SKM-1 (cell line): ENCODE results near the gene TNFSF15.

Experiments
- DNase-seq: peaks from one replicate; lab custom pipeline; 2025; ENCODE audit not compliant: unreplicated experiment; lab: John Stamatoyannopoulos, UW

Gene TNFSF15

GRCh38 chr9:114790521-114790920 is 15.3 kb downstream of the TNFSF15 start:
- DNase-seq, result no peak

- DNase-seq, result no peak
Observed at GRCh38 chr9:114789006-114789405, 16.8 kb downstream of the TNFSF15 start.

DNA sequence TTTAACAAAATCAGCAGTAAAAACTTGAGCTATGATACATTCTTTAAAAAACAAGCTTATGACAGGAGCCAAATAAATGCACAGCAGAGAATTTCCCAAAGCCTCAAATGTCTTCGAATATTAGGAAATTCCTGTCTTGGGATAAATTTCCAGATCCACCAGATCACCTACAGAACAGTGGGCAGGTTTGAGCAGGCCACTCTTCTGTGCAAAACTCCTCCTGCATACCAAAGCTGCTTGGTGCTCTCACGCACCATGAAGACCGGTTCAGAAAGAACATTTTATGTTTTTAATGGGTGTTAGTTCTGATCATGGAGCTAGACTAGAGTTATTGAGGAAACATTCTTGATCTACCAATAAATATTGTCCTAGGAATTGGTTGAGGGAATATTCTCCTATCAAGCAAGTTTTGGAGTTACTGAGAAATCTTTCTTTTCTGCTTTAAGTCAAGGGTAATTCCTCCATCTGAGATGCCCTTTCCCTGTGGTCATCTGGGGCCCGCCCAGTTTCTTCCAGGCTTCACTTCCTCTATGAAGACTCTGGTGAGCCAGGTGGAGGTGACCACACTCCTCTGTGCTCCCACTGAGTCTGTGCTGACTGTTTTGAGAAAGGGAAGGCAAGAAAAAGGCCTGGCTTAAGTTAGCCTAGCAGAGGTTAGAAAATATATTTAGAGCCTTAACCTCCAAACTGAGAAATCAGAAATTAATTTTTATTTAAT is 17.9 kb downstream of the TNFSF15 start:
- DNase-seq, result no peak

- DNase-seq, result no peak
Observed at GRCh38 chr9:114787214-114787613, 18.6 kb downstream of the TNFSF15 start.

DNA sequence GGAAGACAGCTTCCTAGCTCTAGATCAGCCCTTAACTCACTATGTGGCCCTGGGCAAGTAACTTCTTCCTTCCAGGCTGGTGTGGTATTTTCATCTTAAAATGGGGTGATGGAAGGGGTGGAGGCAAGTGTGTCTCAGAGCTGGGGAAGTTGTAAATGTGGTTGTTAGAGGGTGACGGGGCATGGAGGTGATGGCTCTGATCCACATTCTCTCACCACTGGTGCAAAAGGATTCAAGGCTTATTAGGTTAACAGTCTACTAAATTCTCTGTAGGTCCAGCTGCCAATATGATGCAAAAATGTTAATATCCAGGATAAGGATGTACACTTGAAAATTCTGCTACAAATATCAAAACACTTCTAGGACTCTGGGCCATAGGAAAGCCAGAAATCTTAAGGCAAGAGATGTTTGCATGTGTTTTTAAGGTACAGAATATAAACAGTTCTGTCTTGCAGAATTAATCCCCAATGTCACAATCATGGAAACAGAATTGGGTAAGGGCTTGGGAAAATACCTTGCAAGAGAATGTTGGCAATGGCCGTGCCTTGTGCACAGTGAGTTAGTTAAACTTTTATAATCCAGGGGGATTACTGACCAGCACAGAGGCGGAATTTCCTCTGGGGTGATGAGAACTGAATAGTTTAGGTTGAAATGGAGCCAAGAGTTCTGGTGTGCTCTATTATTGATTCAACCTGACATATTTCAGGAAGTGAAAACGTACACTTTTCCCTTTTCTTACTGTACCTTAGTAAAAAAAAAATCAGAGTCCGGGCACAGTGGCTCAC is 19.8 kb downstream of the TNFSF15 start:
- no peak for DNase-seq

DNA sequence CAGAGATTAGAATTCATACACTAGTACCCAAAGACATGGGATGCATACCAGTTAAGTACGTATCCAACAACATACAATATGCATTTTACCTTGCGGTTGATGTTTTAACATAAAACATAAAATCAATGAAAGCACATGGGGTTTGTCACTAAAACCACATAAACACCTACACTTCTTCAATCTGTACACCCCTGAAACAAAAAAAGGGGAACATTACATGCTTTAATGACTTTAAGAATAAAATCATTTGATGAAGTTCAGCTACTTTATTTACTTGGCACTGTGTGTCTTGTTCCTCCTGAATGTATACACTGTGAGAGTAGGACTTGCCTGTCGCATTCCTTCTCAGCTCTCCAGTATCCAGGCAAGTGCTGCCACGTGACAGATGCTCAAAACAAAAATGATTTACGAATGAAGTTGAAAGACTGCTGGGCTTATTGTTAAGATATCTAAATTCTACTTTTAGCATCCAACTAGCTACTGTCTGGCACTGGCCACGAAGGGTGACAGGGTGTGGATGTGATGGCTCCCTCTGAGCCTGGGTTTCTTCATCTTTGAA is 21.0 kb downstream of the TNFSF15 start:
- DNase-seq, result no peak

- DNase-seq, result no peak
Observed at GRCh38 chr9:114782586-114782985, 23.3 kb downstream of the TNFSF15 start.

DNA sequence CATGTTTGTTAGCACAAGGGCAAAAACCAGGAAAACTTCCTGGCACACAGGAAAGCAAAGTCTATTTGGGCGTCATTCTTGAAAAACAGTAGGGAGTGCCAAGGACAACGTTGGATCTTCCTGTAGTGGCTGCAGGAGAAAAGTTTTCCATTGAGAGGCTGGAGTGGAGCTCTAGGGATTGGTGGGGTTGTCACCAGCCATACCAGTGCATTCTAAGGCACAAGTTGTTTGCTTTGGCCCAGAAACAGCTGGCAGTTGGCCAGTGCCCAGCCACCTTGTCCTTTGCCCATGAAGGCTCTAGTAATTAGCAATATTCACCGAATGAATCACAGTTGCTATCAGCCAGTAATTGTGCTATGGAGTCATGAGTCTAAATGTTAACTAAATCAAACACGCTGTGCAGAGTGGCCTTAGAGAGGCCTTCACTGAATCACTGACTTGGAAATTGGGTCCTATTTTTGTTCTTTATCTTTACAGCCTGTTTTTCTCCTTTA is 26.4 kb downstream of the TNFSF15 start:
- DNase-seq, result no peak

DNA sequence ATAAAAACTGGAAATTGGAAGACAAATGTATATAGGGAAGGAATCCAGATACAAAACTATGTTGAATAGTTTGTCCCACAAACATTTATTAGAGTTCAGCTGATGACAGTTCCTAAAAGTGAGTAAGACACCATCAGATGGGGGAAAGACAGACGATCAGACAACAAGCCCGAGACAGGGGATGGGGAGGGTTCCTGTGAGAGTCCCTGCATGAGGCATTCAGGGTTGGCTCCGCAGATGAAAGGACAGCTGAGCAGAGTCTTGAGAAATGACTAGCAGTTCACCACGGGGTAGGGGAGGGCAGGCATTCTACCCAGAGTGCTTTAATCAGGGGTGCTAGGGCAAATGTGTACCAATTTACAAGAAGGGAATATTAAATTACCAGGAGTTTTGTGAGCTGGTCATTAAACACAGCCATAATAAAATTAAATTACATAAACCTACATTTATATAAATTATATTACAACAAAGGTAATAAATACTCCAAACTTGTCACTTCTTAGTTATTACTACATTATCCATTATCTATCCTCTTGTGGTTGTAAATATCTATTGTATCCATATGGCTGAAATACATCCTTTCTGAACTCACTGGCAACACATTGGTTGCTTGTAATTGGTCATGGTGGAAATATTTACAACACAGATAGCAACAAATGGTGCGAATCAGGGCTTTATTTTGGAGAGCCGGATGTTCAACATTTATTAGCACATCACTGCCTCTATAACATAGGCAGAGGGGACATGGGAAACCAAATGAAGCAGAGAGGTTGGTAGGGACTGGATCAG is 27.8 kb downstream of the TNFSF15 start:
- DNase-seq, result no peak

GRCh38 chr9:114776683-114777399 is 29.0 kb downstream of the TNFSF15 start:
- no peak for DNase-seq

DNA sequence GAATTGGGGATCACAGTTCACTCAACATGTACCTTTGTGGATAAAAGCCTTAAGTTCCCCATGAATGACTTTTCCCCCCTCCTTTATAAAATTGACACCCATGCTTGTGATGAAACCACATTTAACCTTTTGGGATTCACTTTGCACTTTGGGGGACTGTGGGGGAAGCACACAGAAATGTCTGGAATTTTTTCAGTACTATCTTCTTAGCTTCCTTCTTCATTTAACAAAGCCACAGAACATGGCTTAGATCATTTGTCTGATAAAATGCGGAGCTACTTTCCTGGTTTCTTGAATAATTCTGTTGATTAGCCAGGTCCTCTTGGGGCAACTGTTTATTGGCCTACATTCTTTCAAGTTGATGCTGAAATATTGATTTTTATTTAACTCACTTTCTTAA is 29.9 kb downstream of the TNFSF15 start:
- DNase-seq, result no peak

- no peak for DNase-seq
Observed at GRCh38 chr9:114775121-114775520, 30.7 kb downstream of the TNFSF15 start.

GRCh38 chr9:114774524-114774923 is 31.3 kb downstream of the TNFSF15 start:
- DNase-seq, result no peak

DNA sequence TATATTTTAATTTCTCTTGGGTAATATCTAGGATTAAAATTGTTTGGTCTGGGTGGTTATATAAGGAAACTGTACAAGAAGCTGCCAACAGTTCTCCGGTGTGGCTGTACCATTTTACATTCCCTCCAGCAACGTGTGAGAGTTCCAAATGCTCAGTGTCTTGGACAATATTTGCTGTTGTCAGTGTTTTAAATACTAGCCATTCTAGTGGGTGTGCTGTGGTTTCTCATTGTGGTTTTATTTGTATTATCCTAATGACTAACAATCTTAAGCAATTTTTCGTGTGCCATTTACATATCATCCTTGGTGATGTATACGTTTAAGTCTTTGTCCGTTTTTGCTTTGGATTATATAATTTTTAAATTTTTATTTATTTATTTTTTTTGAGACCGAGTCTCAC is 34.0 kb downstream of the TNFSF15 start:
- DNase-seq, result no peak

DNA sequence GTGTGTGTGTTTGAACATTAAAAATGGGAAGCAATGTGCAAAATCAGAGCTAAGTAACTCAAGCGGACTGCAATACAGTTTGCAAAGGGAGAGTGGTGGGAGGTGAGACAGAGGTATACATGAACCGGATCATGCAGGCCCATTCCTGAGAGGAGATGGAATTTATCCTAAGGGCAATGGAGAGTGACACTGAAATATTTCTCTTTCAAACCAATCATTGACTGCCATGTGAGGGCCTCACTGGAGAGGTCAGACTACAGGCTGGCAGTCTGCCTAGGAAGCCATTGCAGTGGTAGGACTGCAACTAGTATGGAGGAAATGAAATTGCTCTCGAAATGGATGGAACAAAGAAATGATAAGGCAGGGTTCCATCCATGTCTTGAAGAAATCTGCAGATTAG is 34.8 kb downstream of the TNFSF15 start:
- DNase-seq, result no peak

DNA sequence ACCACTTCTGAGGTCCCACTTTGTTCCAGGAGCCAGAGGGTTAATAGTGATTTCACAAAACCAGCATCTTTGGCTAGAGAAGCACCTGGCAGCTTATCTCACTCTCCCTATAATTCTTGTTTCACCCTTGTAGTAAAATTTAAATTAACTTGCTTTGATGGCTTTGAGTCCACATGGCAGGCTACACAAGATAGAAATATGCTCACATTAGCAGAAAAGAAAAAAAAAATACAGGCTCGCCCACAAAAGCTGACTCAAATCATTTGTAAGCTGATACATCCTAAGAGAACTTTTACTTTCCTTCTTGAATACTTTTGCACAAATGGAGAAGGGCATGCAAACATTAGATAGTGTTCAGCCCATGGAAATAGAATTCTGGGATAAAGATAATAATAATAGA is 36.2 kb downstream of the TNFSF15 start:
- no peak for DNase-seq

DNA sequence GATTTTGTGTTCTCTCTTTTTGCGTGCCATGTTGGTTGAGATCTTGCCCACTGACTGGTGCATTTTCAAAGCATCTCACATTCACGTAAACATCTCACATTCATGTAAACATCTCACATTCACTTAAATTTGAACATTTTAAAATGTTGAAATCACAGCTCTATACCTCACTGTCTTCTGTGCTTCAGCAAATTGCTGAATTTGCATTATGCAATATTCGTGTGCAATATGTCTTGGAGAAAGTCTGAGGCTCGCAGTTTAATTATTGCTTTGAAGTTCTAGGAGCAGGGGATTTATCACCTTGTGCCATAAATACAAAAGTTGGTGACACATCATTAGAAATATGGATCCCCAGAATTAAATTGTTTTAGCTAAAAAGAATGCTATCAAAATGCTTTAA is 42.6 kb downstream of the TNFSF15 start:
- no peak for DNase-seq

GRCh38 chr9:114761523-114761922 is 44.3 kb downstream of the TNFSF15 start:
- DNase-seq, result no peak

- DNase-seq, result no peak
Observed at GRCh38 chr9:114759512-114760341, 46.1 kb downstream of the TNFSF15 start.

GRCh38 chr9:114757984-114758383 is 47.9 kb downstream of the TNFSF15 start:
- no peak for DNase-seq
